HepG2 (cell line): ENCODE data around the gene FXR2. TPM values are rescaled to one million over a fixed set of nuclear protein-coding genes. Genes with fewer than 3 reads are reported as not detected.
A peak's percentile ranks its signal among the peaks of the same experiment; 100 is the strongest.

ENCODE experiments used
- ARNT ChIP-seq: fragments of 450-650 bp; IDR thresholded peaks from 2 replicates; pipeline ENCODE4 v1.6.1; 2017
- SPEN ChIP-seq: sonication (generic); formaldehyde crosslinking; IDR thresholded peaks from 2 replicates; pipeline ENCODE4 v1.5.1; 2020; ENCODE audit warnings: low read depth, mild to moderate bottlenecking, missing genetic modification reagents
- TP53 ChIP-seq: sonication (generic); formaldehyde crosslinking; conservative IDR thresholded peaks from 2 replicates; pipeline ENCODE4 v1.4.0; 2020; ENCODE audit warnings: missing genetic modification reagents
- ZKSCAN5 ChIP-seq: sonication (generic); formaldehyde crosslinking; IDR thresholded peaks from 2 replicates; pipeline ENCODE4 v1.5.1; 2020; ENCODE audit warnings: mild to moderate bottlenecking, missing genetic modification reagents
- ZNF24 ChIP-seq: fragments of 450-650 bp; IDR thresholded peaks from 2 replicates; pipeline ENCODE4 v1.6.1; 2017; ENCODE audit warnings: antibody characterized with exemption, mild to moderate bottlenecking
- ZNF652 ChIP-seq: IDR thresholded peaks from 2 replicates; pipeline ENCODE4 v1.6.1; 2016; ENCODE audit warnings: low read depth, borderline replicate concordance
- polyA plus RNA-seq, 8 experiments: library from polyadenylated mRNA; depleted of rRNA in 3 of 8; stranded (reverse) in 7 of 8; unstranded in 1 of 8; fragments of >200 nt; fragmentation: Illumina TruSeq in 4 of 8; extraction: Trizol in 4 of 8; gene quantifications; 2 replicates each; pipeline versions ENCODE4 v1.2.1 to v1.2.3, GENCODE V29; 2011 to 2016; ENCODE audit warnings: low read depth in 4 of 8, missing spikeins in 1 of 8, mixed read lengths in 1 of 8; ENCODE audit not compliant: insufficient read depth in 1 of 8
- total RNA-seq, 5 experiments: library from RNA; depleted of rRNA; stranded (reverse); fragments of >200 nt; fragmentation: Illumina TruSeq; extraction: Trizol; gene quantifications; 2 replicates each; pipeline ENCODE4 v1.2.3, GENCODE V29; 2016; ENCODE audit warnings: low read depth in 1 of 5
- TF ChIP-seq, protein P1 (sequence below): sonication (generic); formaldehyde crosslinking; IDR thresholded peaks from 2 replicates; pipeline ENCODE4 v1.5.0; 2020; ENCODE audit warnings: missing genetic modification reagents, mild to moderate bottlenecking, borderline replicate concordance
- TF ChIP-seq, protein P2 (sequence below): sonication (generic); formaldehyde crosslinking; conservative IDR thresholded peaks from 2 replicates; pipeline ENCODE4 v1.5.0; 2020; ENCODE audit warnings: missing genetic modification reagents
- TF ChIP-seq, protein P3 (sequence below): sonication (generic); formaldehyde crosslinking; IDR thresholded peaks from 2 replicates; pipeline ENCODE4 v1.4.0; 2020; ENCODE audit warnings: mild to moderate bottlenecking, missing genetic modification reagents
- TF ChIP-seq, protein P4 (sequence below): IDR thresholded peaks from 2 replicates; pipeline ENCODE4 v1.6.1; 2016
- TF ChIP-seq, protein P5 (sequence below): sonication (generic); formaldehyde crosslinking; IDR thresholded peaks from 2 replicates; pipeline ENCODE4 v1.5.0; 2020; ENCODE audit warnings: mild to moderate bottlenecking, missing genetic modification reagents, borderline replicate concordance
- TF ChIP-seq, protein P6 (sequence below): sonication (generic); formaldehyde crosslinking; IDR thresholded peaks from 2 replicates; pipeline ENCODE4 v1.9.0; 2021; ENCODE audit warnings: missing genetic modification reagents, mild to moderate bottlenecking, borderline replicate concordance
- TF ChIP-seq, protein P7 (sequence below): sonication (generic); formaldehyde crosslinking; IDR thresholded peaks from 2 replicates; pipeline ENCODE4 v1.4.0; 2020; ENCODE audit warnings: missing genetic modification reagents
- TF ChIP-seq, protein P8 (sequence below): sonication (generic); formaldehyde crosslinking; IDR thresholded peaks from 2 replicates; pipeline ENCODE4 v1.4.0; 2020; ENCODE audit warnings: missing genetic modification reagents; ENCODE audit errors: not compliant biosample characterization
- TF ChIP-seq, protein P9 (sequence below): IDR thresholded peaks from 2 replicates; pipeline ENCODE4 v1.6.1; 2016; ENCODE audit warnings: low read depth, borderline replicate concordance

FXR2 gene
- total and polyA plus RNA-seq, 2 of the 13 experiments (the other 11 are each of a cell fraction or from before 2014, with no cell fraction given) = 20.9 to 24.4 TPM

DNA sequence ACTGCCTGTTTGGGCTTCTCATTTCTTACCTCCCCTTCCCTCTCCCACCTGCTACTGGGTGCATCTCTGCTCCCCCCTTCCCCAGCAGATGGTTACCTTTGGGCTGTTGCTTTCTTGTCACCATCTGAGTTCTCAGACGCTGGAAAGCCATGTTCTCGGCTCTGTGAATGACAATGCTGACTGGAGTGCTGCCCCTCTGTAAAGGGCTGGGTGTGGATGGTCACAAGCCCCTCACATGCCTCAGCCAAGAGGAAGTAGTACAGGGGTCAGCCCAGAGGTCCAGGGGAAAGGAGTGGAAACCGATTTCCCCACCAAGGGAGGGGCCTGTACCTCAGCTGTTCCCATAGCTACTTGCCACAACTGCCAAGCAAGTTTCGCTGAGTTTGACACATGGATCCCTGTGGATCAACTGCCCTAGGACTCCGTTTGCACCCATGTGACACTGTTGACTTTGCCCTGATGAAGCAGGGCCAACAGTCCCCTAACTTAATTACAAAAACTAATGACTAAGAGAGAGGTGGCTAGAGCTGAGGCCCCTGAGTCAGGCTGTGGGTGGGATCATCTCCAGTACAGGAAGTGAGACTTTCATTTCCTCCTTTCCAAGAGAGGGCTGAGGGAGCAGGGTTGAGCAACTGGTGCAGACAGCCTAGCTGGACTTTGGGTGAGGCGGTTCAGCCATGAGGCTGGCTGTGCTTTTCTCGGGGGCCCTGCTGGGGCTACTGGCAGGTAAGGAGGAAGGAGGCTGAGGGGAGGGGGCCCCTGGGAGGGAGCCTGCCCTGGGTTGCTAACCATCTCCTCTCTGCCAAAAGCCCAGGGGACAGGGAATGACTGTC is 35.5 kb downstream of the FXR2 start, which contains the start of gene CD68 (continued):
- no peak for TF ChIP-seq ARNT
- TF ChIP-seq ZNF24 = no peak
- TF ChIP-seq, protein P1, sequence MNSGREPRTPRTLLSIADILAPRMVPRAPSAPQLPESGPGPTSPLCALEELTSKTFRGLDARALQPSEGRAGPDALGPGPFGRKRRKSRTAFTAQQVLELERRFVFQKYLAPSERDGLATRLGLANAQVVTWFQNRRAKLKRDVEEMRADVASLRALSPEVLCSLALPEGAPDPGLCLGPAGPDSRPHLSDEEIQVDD = no peak
- TF ChIP-seq SPEN = peak; percentile 66
- TF ChIP-seq ZNF652 (CRISPR knock-in tag) = no peak
- TF ChIP-seq, protein P2, sequence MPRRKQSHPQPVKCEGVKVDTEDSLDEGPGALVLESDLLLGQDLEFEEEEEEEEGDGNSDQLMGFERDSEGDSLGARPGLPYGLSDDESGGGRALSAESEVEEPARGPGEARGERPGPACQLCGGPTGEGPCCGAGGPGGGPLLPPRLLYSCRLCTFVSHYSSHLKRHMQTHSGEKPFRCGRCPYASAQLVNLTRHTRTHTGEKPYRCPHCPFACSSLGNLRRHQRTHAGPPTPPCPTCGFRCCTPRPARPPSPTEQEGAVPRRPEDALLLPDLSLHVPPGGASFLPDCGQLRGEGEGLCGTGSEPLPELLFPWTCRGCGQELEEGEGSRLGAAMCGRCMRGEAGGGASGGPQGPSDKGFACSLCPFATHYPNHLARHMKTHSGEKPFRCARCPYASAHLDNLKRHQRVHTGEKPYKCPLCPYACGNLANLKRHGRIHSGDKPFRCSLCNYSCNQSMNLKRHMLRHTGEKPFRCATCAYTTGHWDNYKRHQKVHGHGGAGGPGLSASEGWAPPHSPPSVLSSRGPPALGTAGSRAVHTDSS = no peak
- TF ChIP-seq, protein P3, sequence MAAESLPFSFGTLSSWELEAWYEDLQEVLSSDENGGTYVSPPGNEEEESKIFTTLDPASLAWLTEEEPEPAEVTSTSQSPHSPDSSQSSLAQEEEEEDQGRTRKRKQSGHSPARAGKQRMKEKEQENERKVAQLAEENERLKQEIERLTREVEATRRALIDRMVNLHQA (CRISPR knock-in tag) = no peak; the same call in 1 of the 2 replicates
- TF ChIP-seq, protein P4, sequence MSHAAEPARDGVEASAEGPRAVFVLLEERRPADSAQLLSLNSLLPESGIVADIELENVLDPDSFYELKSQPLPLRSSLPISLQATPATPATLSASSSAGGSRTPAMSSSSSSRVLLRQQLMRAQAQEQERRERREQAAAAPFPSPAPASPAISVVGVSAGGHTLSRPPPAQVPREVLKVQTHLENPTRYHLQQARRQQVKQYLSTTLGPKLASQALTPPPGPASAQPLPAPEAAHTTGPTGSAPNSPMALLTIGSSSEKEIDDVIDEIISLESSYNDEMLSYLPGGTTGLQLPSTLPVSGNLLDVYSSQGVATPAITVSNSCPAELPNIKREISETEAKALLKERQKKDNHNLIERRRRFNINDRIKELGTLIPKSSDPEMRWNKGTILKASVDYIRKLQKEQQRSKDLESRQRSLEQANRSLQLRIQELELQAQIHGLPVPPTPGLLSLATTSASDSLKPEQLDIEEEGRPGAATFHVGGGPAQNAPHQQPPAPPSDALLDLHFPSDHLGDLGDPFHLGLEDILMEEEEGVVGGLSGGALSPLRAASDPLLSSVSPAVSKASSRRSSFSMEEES = peak; percentile 90
- TF ChIP-seq, protein P5, sequence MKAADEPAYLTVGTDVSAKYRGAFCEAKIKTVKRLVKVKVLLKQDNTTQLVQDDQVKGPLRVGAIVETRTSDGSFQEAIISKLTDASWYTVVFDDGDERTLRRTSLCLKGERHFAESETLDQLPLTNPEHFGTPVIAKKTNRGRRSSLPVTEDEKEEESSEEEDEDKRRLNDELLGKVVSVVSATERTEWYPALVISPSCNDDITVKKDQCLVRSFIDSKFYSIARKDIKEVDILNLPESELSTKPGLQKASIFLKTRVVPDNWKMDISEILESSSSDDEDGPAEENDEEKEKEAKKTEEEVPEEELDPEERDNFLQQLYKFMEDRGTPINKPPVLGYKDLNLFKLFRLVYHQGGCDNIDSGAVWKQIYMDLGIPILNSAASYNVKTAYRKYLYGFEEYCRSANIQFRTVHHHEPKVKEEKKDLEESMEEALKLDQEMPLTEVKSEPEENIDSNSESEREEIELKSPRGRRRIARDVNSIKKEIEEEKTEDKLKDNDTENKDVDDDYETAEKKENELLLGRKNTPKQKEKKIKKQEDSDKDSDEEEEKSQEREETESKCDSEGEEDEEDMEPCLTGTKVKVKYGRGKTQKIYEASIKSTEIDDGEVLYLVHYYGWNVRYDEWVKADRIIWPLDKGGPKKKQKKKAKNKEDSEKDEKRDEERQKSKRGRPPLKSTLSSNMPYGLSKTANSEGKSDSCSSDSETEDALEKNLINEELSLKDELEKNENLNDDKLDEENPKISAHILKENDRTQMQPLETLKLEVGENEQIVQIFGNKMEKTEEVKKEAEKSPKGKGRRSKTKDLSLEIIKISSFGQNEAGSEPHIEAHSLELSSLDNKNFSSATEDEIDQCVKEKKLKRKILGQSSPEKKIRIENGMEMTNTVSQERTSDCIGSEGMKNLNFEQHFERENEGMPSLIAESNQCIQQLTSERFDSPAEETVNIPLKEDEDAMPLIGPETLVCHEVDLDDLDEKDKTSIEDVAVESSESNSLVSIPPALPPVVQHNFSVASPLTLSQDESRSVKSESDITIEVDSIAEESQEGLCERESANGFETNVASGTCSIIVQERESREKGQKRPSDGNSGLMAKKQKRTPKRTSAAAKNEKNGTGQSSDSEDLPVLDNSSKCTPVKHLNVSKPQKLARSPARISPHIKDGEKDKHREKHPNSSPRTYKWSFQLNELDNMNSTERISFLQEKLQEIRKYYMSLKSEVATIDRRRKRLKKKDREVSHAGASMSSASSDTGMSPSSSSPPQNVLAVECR = peak; percentile 89
- TF ChIP-seq ZKSCAN5 (CRISPR knock-in tag) = peak; percentile 99
- TF ChIP-seq, protein P6, sequence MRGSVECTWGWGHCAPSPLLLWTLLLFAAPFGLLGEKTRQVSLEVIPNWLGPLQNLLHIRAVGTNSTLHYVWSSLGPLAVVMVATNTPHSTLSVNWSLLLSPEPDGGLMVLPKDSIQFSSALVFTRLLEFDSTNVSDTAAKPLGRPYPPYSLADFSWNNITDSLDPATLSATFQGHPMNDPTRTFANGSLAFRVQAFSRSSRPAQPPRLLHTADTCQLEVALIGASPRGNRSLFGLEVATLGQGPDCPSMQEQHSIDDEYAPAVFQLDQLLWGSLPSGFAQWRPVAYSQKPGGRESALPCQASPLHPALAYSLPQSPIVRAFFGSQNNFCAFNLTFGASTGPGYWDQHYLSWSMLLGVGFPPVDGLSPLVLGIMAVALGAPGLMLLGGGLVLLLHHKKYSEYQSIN = no peak
- TF ChIP-seq TP53 (CRISPR knock-in tag) = no peak
- TF ChIP-seq, protein P7, sequence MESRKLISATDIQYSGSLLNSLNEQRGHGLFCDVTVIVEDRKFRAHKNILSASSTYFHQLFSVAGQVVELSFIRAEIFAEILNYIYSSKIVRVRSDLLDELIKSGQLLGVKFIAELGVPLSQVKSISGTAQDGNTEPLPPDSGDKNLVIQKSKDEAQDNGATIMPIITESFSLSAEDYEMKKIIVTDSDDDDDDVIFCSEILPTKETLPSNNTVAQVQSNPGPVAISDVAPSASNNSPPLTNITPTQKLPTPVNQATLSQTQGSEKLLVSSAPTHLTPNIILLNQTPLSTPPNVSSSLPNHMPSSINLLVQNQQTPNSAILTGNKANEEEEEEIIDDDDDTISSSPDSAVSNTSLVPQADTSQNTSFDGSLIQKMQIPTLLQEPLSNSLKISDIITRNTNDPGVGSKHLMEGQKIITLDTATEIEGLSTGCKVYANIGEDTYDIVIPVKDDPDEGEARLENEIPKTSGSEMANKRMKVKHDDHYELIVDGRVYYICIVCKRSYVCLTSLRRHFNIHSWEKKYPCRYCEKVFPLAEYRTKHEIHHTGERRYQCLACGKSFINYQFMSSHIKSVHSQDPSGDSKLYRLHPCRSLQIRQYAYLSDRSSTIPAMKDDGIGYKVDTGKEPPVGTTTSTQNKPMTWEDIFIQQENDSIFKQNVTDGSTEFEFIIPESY (CRISPR knock-in tag) = peak; percentile 43; the same call in 1 of the 2 replicates
- TF ChIP-seq, protein P8, sequence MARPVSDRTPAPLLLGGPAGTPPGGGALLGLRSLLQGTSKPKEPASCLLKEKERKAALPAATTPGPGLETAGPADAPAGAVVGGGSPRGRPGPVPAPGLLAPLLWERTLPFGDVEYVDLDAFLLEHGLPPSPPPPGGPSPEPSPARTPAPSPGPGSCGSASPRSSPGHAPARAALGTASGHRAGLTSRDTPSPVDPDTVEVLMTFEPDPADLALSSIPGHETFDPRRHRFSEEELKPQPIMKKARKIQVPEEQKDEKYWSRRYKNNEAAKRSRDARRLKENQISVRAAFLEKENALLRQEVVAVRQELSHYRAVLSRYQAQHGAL (CRISPR knock-in tag) = no peak
- TF ChIP-seq, protein P9, sequence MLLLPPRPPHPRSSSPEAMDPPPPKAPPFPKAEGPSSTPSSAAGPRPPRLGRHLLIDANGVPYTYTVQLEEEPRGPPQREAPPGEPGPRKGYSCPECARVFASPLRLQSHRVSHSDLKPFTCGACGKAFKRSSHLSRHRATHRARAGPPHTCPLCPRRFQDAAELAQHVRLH (CRISPR knock-in tag) = no peak
